Measurements from ENCODE around the gene SLC1A2.

The SLC1A2 gene

DNA sequence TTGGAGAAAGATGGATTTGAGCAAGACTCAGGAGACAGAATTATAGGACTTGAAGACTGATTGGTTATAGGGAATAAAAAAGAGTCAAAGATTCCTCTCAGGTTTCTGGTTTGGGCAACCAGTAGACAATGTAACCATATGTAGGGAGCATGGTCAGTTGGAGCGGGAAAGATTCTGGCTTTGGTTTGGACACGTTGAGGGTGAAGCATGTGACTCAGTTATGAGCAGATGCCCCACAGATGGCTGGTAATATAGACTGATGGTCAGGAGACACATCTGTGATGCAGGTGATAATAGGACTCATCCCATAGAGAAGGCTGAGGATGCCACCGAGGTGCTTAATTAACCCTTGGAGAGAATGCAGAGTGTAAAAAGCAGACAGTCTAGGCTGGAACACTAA, 148.3 kb downstream of the SLC1A2 start:
- Histone ChIP-seq H3K36me3 (ENCODE audit: insufficient read depth, low read depth, low read length) (no peaks in the 10 kb centered on the region), H3K27ac (ENCODE audit: low read length) (no peak overlapping the region), H3K9ac (ENCODE audit: low read depth, low read length) (no peak overlapping the region), H3K9me3 (ENCODE audit: insufficient read depth, low read depth, low read length) (no peaks in the 10 kb centered on the region), H3K4me3 (ENCODE audit: low read length) (no peak overlapping the region), H3K4me1 (ENCODE audit: insufficient read depth, low read length) (no peaks in the 10 kb centered on the region), H3K27me3 (ENCODE audit: insufficient read depth, low read length) (no peaks in the 10 kb centered on the region)

DNA sequence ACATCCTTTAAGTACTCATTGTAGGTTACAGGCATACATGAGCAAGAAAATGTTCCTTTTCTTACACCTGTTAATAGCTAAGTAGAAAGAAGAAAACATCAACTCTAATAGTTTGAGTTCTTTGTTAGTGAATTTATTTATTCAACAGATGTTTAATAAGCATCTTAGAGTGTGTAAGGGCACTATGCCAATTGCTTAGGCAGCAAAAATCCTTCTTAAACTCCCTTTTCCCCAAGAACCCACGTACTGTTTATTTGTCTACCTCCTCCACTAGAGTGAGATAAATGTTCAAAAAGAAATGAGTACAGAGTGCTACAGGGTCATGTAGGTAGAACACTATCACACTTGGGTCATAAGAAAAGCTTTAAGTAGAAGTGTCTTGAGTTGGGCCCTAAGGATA, 149.0 kb downstream of the SLC1A2 start:
- H3K4me1 ChIP-seq (ENCODE audit: insufficient read depth, low read length) = no peaks in the 10 kb centered on the region
- no peaks in the 10 kb centered on the region for H3K9me3 ChIP-seq (ENCODE audit: insufficient read depth, low read depth, low read length)
- no peak overlapping the region for H3K4me3 ChIP-seq (ENCODE audit: low read length)
- no peak overlapping the region for H3K9ac ChIP-seq (ENCODE audit: low read depth, low read length)
- no peaks in the 10 kb centered on the region for H3K36me3 ChIP-seq (ENCODE audit: insufficient read depth, low read depth, low read length)
- no peaks in the 10 kb centered on the region for H3K27me3 ChIP-seq (ENCODE audit: insufficient read depth, low read length)
- H3K27ac ChIP-seq (ENCODE audit: low read length) = no peak overlapping the region

DNA sequence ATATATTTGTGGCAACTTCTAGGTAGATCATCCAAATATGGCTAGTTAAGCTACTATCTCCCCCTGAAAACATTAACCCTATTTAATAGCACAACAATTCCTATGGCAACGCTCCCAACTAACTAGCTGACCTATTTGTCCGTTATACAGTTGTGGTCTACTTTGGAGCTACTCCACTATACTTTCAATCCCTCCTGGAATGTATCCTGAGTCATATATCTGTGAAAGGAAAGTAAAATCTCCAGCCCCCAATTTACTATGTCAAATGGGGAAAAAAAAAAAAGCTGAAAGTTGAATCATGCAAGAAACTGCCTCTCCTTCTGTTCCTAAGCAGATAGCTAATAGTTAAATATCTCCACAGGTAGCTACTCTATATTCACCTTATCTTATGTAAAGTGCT, 151.9 kb downstream of the SLC1A2 start:
- Histone ChIP-seq H3K9ac (ENCODE audit: low read depth, low read length) (no peak overlapping the region), H3K36me3 (ENCODE audit: insufficient read depth, low read depth, low read length) (no peaks in the 10 kb centered on the region)

DNA sequence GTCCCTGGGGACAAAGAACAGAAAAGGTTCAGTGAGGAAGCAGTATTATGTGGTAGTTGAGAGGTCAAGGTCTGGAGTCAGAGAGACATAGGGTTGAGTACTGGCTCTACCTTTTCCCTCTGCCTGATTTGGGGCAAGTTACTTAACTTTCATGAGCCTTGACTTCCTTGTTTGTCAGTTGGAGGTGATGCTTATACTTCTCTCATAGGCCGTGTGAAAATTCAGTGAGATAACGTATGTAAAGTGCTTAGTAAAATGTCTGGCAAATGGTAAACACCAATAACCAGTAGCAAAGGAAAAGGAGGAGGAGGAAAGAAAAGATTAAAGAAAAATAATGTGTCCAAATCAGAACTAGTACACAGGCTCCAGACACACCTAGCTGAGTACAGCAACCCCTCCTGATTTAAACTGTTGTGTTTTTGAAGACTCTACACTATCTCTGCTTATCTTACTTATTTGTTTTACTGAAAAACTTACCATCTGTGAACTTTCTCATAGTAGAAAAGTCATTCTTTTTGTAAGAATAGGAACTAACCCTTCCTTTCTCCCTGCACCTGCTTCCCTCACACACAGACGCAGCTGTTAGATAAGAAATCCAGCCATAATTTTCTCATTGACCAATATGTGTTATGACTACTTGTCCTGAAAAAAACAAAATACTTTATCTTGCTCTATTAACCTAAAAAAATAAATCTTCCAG, 153.5 kb downstream of the SLC1A2 start:
- Histone ChIP-seq H3K9me3 (ENCODE audit: insufficient read depth, low read depth, low read length) (no peaks in the 10 kb centered on the region), H3K4me1 (ENCODE audit: insufficient read depth, low read length) (no peaks in the 10 kb centered on the region), H3K27ac (ENCODE audit: low read length) (no peak overlapping the region), H3K9ac (ENCODE audit: low read depth, low read length) (no peak overlapping the region), H3K27me3 (ENCODE audit: insufficient read depth, low read length) (no peaks in the 10 kb centered on the region), H3K4me3 (ENCODE audit: low read length) (no peak overlapping the region), H3K36me3 (ENCODE audit: insufficient read depth, low read depth, low read length) (no peaks in the 10 kb centered on the region)

More for the DNA sequence above, 151.9 kb downstream of the SLC1A2 start:
- Histone ChIP-seq H3K27me3 (ENCODE audit: insufficient read depth, low read length) (no peaks in the 10 kb centered on the region), H3K4me3 (ENCODE audit: low read length) (no peak overlapping the region), H3K9me3 (ENCODE audit: insufficient read depth, low read depth, low read length) (no peaks in the 10 kb centered on the region), H3K27ac (ENCODE audit: low read length) (no peak overlapping the region), H3K4me1 (ENCODE audit: insufficient read depth, low read length) (no peaks in the 10 kb centered on the region)

DNA sequence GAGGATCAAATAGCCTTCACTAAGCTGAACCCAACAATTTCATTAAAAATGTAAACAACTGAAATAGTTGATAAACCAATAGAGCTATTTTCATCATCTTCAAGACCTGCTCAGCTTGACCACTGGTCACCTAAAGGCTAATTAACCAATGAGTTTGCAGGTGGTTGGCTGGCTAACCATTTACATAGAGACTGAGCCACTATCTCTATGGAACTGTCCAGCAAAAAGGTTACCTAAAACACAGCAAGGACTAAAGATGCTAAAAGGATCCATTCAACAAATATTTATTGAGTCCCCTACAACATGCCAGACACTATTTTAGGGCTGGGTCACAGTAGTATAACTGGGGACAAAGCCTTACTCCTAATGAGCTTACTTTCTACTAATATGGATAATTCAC, 156.6 kb downstream of the SLC1A2 start:
- Histone ChIP-seq H3K4me1 (ENCODE audit: insufficient read depth, low read length) (no peaks in the 10 kb centered on the region), H3K9ac (ENCODE audit: low read depth, low read length) (no peak overlapping the region), H3K36me3 (ENCODE audit: insufficient read depth, low read depth, low read length) (no peaks in the 10 kb centered on the region), H3K9me3 (ENCODE audit: insufficient read depth, low read depth, low read length) (no peaks in the 10 kb centered on the region), H3K4me3 (ENCODE audit: low read length) (no peak overlapping the region), H3K27ac (ENCODE audit: low read length) (no peak overlapping the region), H3K27me3 (ENCODE audit: insufficient read depth, low read length) (no peaks in the 10 kb centered on the region)

DNA sequence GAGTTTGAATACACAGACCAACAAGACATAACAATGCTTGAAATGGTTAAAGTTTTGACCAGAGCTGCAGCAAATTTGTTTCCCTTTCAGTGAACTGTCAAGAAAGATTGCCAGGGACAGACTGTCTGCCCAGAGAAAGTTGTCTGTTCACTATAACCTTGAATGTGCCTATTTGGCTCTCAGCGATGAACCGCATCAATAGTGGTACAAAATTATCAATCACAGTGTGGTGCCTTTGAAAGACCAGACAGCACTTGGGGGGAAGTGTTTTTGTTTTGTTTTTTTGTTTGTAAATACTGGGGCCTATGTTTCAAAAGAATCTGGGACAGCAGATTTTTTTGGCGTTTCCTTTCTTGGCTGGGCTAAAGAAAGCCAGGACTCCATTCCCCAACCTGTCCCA, 157.3 kb downstream of the SLC1A2 start:
- Histone ChIP-seq H3K4me3 (ENCODE audit: low read length) (no peak overlapping the region), H3K4me1 (ENCODE audit: insufficient read depth, low read length) (no peaks in the 10 kb centered on the region), H3K9ac (ENCODE audit: low read depth, low read length) (no peak overlapping the region), H3K27me3 (ENCODE audit: insufficient read depth, low read length) (no peaks in the 10 kb centered on the region), H3K27ac (ENCODE audit: low read length) (no peak overlapping the region), H3K9me3 (ENCODE audit: insufficient read depth, low read depth, low read length) (no peaks in the 10 kb centered on the region), H3K36me3 (ENCODE audit: insufficient read depth, low read depth, low read length) (no peaks in the 10 kb centered on the region)

DNA sequence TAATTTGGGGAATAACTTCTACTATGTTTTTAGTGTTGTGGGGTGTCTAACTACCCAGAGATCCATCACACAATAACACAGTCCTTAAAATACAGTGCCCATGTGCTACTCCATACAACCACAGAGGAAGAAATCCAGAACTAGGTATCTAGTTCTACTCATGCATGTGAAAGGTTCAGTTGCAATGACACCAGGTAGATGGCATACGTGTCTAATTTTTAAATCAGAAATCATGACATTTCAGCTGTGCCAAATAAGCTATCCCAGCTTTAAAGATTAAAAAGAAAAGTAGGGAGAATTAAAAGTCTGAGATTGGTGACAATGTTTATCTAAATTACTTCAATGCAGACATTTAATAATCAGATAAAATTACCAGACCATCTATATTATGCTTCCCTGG, 158.2 kb downstream of the SLC1A2 start:
- H3K27ac ChIP-seq (ENCODE audit: low read length) = no peak overlapping the region
- no peak overlapping the region for H3K4me3 ChIP-seq (ENCODE audit: low read length)
- H3K9ac ChIP-seq (ENCODE audit: low read depth, low read length) = no peak overlapping the region

DNA sequence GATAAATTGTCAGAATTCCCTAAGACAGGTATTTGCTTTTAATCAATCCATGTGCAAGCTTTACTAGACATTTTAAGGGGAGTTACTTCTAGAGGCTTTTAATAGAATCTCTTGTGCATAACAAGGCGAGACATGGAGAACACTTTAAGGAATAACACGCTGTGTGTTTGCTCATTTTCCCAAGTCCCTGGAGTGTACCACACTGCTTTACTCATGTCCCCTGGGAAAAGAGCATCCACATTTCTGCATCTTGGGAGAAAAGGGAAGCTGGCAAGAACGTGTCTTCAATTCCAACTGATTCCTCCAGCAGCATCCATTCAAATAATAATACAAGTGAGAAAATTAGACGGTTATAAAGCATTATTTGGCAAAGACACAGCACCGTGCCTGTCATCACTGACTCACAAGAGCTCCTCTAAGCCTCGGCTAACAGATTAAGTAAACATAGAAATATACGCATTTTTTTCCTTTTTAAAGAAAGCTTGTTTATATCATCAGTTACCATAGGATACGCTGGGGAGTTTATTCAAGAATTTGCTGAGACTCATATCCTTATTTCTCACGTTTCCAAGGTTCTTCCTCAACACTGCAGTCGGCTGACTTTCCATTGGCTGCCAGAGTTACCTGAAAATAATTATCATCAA, 158.9 kb downstream of the SLC1A2 start:
- Histone ChIP-seq H3K4me3 (ENCODE audit: low read length) (no peak overlapping the region), H3K36me3 (ENCODE audit: insufficient read depth, low read depth, low read length) (no peaks in the 10 kb centered on the region), H3K4me1 (ENCODE audit: insufficient read depth, low read length) (no peaks in the 10 kb centered on the region), H3K9me3 (ENCODE audit: insufficient read depth, low read depth, low read length) (no peaks in the 10 kb centered on the region), H3K9ac (ENCODE audit: low read depth, low read length) (no peak overlapping the region), H3K27me3 (ENCODE audit: insufficient read depth, low read length) (no peaks in the 10 kb centered on the region), H3K27ac (ENCODE audit: low read length) (no peak overlapping the region)

More for the DNA sequence above, 158.2 kb downstream of the SLC1A2 start:
- Histone ChIP-seq H3K9me3 (ENCODE audit: insufficient read depth, low read depth, low read length) (no peaks in the 10 kb centered on the region), H3K36me3 (ENCODE audit: insufficient read depth, low read depth, low read length) (no peaks in the 10 kb centered on the region), H3K27me3 (ENCODE audit: insufficient read depth, low read length) (no peaks in the 10 kb centered on the region), H3K4me1 (ENCODE audit: insufficient read depth, low read length) (no peaks in the 10 kb centered on the region)

DNA sequence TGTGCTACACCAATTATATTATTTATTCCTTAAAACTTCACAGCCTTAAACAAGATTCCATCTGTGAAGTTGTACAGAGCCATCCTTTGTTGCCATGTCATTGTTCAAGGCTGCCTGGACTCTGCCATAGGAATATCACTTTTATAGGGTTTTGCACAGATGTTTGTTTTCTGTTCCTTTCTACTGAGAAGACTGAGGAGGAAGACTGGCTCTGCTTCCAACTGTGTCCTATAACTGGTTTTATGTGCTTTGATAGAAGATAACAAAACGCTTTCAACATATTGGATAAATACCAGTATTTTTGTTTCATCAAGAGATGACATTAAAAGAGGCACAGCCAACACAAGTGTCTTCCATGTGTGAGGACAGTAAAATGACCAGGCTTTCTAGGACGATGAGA, 159.8 kb downstream of the SLC1A2 start:
- H3K36me3 ChIP-seq (ENCODE audit: insufficient read depth, low read depth, low read length) = no peaks in the 10 kb centered on the region
- no peaks in the 10 kb centered on the region for H3K4me1 ChIP-seq (ENCODE audit: insufficient read depth, low read length)
- H3K9ac ChIP-seq (ENCODE audit: low read depth, low read length) = no peak overlapping the region
- H3K9me3 ChIP-seq (ENCODE audit: insufficient read depth, low read depth, low read length) = no peaks in the 10 kb centered on the region
- no peak overlapping the region for H3K4me3 ChIP-seq (ENCODE audit: low read length)
- no peaks in the 10 kb centered on the region for H3K27me3 ChIP-seq (ENCODE audit: insufficient read depth, low read length)
- H3K27ac ChIP-seq (ENCODE audit: low read length) = no peak overlapping the region

DNA sequence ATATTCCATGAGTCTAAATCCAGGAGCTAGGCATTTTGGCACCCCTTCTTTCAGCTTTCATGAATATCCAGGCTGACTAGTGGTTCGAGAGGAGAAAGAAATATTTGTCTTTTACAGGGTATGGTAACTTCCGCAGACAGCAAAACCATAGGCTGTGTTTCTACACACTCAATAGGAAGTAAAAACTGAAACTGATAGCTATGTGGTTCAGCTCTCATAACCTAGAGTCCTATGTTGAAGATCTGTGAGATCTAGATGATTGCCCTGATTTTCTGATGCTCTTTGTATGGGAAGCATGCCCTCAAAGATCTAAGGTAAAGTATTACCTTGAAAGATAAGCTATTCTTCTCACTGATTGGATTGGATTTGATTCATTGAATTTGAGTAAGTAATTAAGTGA, 162.1 kb downstream of the SLC1A2 start:
- no peak overlapping the region for H3K9ac ChIP-seq (ENCODE audit: low read depth, low read length)
- no peaks in the 10 kb centered on the region for H3K4me1 ChIP-seq (ENCODE audit: insufficient read depth, low read length)
- no peaks in the 10 kb centered on the region for H3K9me3 ChIP-seq (ENCODE audit: insufficient read depth, low read depth, low read length)
- H3K4me3 ChIP-seq (ENCODE audit: low read length) = no peak overlapping the region
- no peaks in the 10 kb centered on the region for H3K36me3 ChIP-seq (ENCODE audit: insufficient read depth, low read depth, low read length)
- no peaks in the 10 kb centered on the region for H3K27me3 ChIP-seq (ENCODE audit: insufficient read depth, low read length)
- no peak overlapping the region for H3K27ac ChIP-seq (ENCODE audit: low read length)

DNA sequence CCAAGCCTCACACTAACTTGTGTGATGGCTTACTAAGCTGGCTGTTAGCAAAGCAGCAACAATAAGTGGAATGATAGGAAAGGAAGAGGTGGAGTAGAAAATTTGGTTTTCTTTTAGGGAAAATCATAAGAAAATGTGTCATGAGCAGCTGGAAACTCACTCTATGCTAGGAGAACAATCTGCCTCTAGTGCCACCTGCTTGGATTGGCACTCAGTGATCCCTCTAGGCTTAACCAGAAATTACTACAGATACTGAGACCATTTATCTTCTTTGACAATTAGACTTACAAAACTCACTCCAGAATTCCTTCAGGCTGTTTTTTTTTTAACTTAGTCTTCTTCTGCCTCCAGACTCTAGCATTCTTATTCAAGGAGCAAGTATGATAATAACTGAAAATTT, 163.1 kb downstream of the SLC1A2 start:
- Histone ChIP-seq H3K4me3 (ENCODE audit: low read length) (no peak overlapping the region), H3K27ac (ENCODE audit: low read length) (no peak overlapping the region), H3K9ac (ENCODE audit: low read depth, low read length) (no peak overlapping the region), H3K9me3 (ENCODE audit: insufficient read depth, low read depth, low read length) (no peaks in the 10 kb centered on the region), H3K4me1 (ENCODE audit: insufficient read depth, low read length) (no peaks in the 10 kb centered on the region), H3K36me3 (ENCODE audit: insufficient read depth, low read depth, low read length) (no peaks in the 10 kb centered on the region), H3K27me3 (ENCODE audit: insufficient read depth, low read length) (no peaks in the 10 kb centered on the region)

DNA sequence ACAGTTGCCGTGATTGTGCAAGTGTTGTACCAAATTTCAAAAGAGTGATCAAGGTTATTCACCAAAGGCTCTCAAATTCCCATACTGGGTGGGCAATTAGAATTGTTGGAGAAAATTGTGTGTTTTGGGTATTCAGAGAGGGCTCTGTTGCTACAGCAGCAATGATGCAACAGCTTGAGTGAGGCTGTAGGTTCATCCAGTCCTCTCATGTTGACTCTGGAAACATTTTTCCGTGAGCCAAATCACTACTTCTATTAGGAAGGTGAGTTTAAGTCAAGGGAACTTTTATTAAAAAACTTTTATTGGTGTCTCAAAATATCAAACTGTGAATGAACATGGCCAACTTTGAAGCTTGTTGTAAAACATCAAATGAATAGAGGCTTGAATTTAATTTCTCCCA, 163.8 kb downstream of the SLC1A2 start:
- no peaks in the 10 kb centered on the region for H3K4me1 ChIP-seq (ENCODE audit: insufficient read depth, low read length)
- no peak overlapping the region for H3K9ac ChIP-seq (ENCODE audit: low read depth, low read length)
- no peak overlapping the region for H3K27ac ChIP-seq (ENCODE audit: low read length)
- H3K4me3 ChIP-seq (ENCODE audit: low read length) = no peak overlapping the region
- no peaks in the 10 kb centered on the region for H3K9me3 ChIP-seq (ENCODE audit: insufficient read depth, low read depth, low read length)
- H3K27me3 ChIP-seq (ENCODE audit: insufficient read depth, low read length) = no peaks in the 10 kb centered on the region
- H3K36me3 ChIP-seq (ENCODE audit: insufficient read depth, low read depth, low read length) = no peaks in the 10 kb centered on the region

Data from iPS-20b (cell line).